Coronary artery (tissue), 2 donors: ENCODE measurements around the gene OR5M10.

ENCODE experiments used
- DNase-seq: peaks from one replicate; pipeline ENCODE4 v3.0.0-alpha.2; 2017; ENCODE audit warnings: low spot score
- H3K27ac ChIP-seq, 2 donors: fragments of 200-600 bp; sonication (generic); one replicate each; pipeline ENCODE4 v1.5.1; 2016 to 2019
- H3K4me3 ChIP-seq: fragments of 200-600 bp; sonication (generic); 2 replicates; pipeline ENCODE4 v1.5.1; 2016; ENCODE audit warnings: mild to moderate bottlenecking, moderate library complexity
- CTCF ChIP-seq: fragments of 200-600 bp; sonication (generic); IDR thresholded peaks from one replicate; pipeline ENCODE4 v1.5.1; 2019; ENCODE audit warnings: antibody characterized with exemption

The OR5M10 gene

GRCh38 chr11:56543739-56544138, 33.8 kb downstream of the OR5M10 start:
- TF ChIP-seq CTCF: no peak
- no peak overlapping the region for H3K27ac ChIP-seq
- DNase-seq: no peak
- H3K4me3 ChIP-seq: no peak overlapping the region

GRCh38 chr11:56543157-56543556, 34.4 kb downstream of the OR5M10 start, which contains the start of gene OR5M11:
Gene OR5M11, minus strand, starts transcription at chr11:56543257. Its CDS starts 0 bp downstream, at chr11:56543257.
- no peak for DNase-seq
- TF ChIP-seq CTCF: no peak

GRCh38 chr11:56533054-56533740, 44.3 kb downstream of the OR5M10 start:
- TF ChIP-seq CTCF: no peak
- Histone ChIP-seq H3K27ac (no peak overlapping the region), H3K4me3 (no peak overlapping the region)
- DNase-seq: no peak

More at GRCh38 chr11:56543157-56543556, 34.4 kb downstream of the OR5M10 start, which contains the start of gene OR5M11:
- Histone ChIP-seq H3K4me3 (no peak within 1 kb of the TSS), H3K27ac (no peak within 1 kb of the TSS)

- H3K4me3 ChIP-seq: no peak overlapping the region
- no peak overlapping the region for H3K27ac ChIP-seq
- no peak for DNase-seq
- no peak for TF ChIP-seq CTCF
Observed at GRCh38 chr11:56531856-56532255, 45.7 kb downstream of the OR5M10 start.
